ENCODE results near the gene NFAM1. TPM values are rescaled to one million over a fixed set of nuclear protein-coding genes. Genes with fewer than 3 reads are reported as not detected.

The NFAM1 gene
- 1.6 TPM for total RNA-seq

GRCh38 chr22:42432020-42432596 lies at the start of gene NFAM1:
Gene NFAM1 (minus strand): TSS chr22:42432403. CDS start chr22:42432357, 46 bp downstream.

Other genes starting within 250 kb of the NFAM1 start
- gene TCF20, start 161.8 kb downstream of the NFAM1 start, total RNA-seq: 64.4 TPM
- 20.8 TPM for gene RRP7A, start 87.4 kb upstream of the NFAM1 start, total RNA-seq
- 4.4 TPM for gene SERHL2, start 121.6 kb upstream of the NFAM1 start, total RNA-seq
- gene POLDIP3, start 182.5 kb upstream of the NFAM1 start, total RNA-seq: 36.4 TPM
- gene ATP5MGL, start 208.2 kb upstream of the NFAM1 start, total RNA-seq: 1.6 TPM
- gene CYB5R3, start 217.0 kb upstream of the NFAM1 start, total RNA-seq: 21.2 TPM

Data from diencephalon (tissue), 1 donor.